Activated B cell treated with CpG ODN at 0.5 μM for 24 hours (primary cell): ENCODE results near the gene NPRL2. TPM values are rescaled to one million over a fixed set of nuclear protein-coding genes. Genes with fewer than 3 reads are reported as not detected.
A peak's percentile ranks its signal among the peaks of the same experiment; 100 is the strongest.

Source experiments
- ATAC-seq: fragments of 200-7000 bp; cut with Tn5 transposase; one replicate; pipeline ENCODE4 v1.10.0; 2021; ENCODE audit warnings: low read depth, mild to moderate bottlenecking, moderate library complexity
- CTCF ChIA-PET: fragments of 350-600 bp; sonication (Branson Sonifier 250); formaldehyde crosslinking; loops from one replicate; lab custom pipeline; 2021; ENCODE audit warnings: antibody characterized with exemption; lab: Charles Lee
- POLR2A ChIA-PET: fragments of 350-600 bp; sonication (Branson Sonifier 250); formaldehyde crosslinking; loops from one replicate; lab custom pipeline; 2021; ENCODE audit warnings: antibody characterized with exemption; lab: Charles Lee
- DNase-seq: peaks from one replicate; pipeline ENCODE4 v3.0.0; 2022
- H3K27ac Mint-ChIP-seq: one replicate; pipeline ENCODE4 v1.8.0; 2020; ENCODE audit warnings: mixed read lengths
- H3K27me3 Mint-ChIP-seq: one replicate; pipeline ENCODE4 v1.8.0; 2021; ENCODE audit warnings: mixed read lengths
- H3K36me3 Mint-ChIP-seq: one replicate; pipeline ENCODE4 v1.8.0; 2021; ENCODE audit warnings: low read depth, mixed read lengths
- H3K4me1 Mint-ChIP-seq: one replicate; pipeline ENCODE4 v1.8.0; 2021; ENCODE audit warnings: mixed read lengths
- H3K4me3 Mint-ChIP-seq: one replicate; pipeline ENCODE4 v1.8.0; 2020; ENCODE audit warnings: mild to moderate bottlenecking, mixed read lengths
- H3K9me3 Mint-ChIP-seq: one replicate; pipeline ENCODE4 v1.8.0; 2020; ENCODE audit warnings: mixed read lengths
- CTCF ChIP-seq: fragments of 200-600 bp; IDR thresholded peaks from one replicate; pipeline ENCODE4 v1.8.0; 2022; ENCODE audit warnings: antibody characterized with exemption, mild to moderate bottlenecking
- intact Hi-C: fragments of 100-400 bp; cut with micrococcal nuclease; formaldehyde crosslinking; loops from one replicate; pipeline ENCODE4 v1.15.1; 2024
- total RNA-seq: library from RNA; stranded (reverse); gene quantifications from 2 replicates; pipeline ENCODE4 v1.2.3, GENCODE V29; 2022

The NPRL2 gene
- total RNA-seq, 1 donor from 2014 or later: 23.6 TPM

DNA sequence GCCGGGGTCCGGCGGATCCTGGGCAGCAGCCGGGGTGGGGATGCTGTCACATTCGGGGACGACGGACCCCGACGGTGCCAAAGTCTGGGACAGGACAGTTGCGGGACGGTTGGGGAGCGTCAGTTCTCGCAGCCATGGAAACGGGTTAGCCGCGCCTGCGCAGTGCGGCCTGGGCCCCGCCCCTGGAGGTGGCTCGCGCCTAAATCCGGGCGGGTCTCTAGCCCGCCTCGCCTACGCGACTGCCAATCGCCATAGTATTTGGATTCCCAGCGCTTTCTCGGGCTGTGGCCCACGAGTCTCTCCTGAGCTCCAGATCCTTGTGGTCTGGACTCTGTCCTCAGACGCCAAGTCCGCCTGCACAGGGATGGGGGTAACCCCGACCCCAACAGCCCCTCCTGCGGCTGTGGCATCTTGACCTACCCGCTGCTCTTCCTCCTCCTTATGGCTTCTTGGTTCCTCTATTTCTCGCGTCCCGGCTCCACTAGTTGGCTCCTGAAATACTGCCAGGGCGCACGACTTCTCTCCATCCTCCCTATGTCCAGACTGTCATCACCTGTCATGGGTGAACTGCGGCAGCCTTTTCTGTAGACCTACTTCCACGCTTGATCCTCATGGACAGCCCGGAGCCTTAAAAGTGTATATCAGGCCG is 4.9 kb downstream of the NPRL2 start, which contains the start of gene ZMYND10:
Gene ZMYND10 (minus strand): TSS at position 147 of the 649 bp plus-strand sequence. CDS start 153 bp downstream, outside the sequence.
- DNase-seq (peak; percentile 73), ATAC-seq (peak; percentile 33)
- H3K27me3 Mint-ChIP-seq: no peaks in the 10 kb centered on the region
- TF ChIP-seq CTCF: no peak
- peak within 1 kb of the TSS; percentile 67 for H3K4me3 Mint-ChIP-seq
- ChIA-PET CTCF (interaction anchor here (5.5 kb wide), 1 partner anchor 196 kb away, joined by 64 read pairs; no protein-coding TSS in a partner anchor), POLR2A (interaction anchor here (0.6 to 6.9 kb wide), 4 partner anchors 7 to 105 kb away, joined by 3 to 195 read pairs (median 7); partner anchors contain the start of gene RASSF1)
- H3K27ac Mint-ChIP-seq: no peak within 1 kb of the TSS
- intact Hi-C loops: no loop called here
- H3K36me3 Mint-ChIP-seq: peaks cover 17% of the 10 kb centered on the region
- peaks cover 51% of the 10 kb centered on the region for H3K4me1 Mint-ChIP-seq
- no peaks in the 10 kb centered on the region for H3K9me3 Mint-ChIP-seq

- no peak for TF ChIP-seq CTCF
- Mint-ChIP-seq H3K4me3 (no peak overlapping the region), H3K27me3 (no peaks in the 10 kb centered on the region), H3K27ac (no peak overlapping the region), H3K9me3 (no peaks in the 10 kb centered on the region), H3K36me3 (peaks cover 14% of the 10 kb centered on the region), H3K4me1 (peaks cover 48% of the 10 kb centered on the region)
- ChIA-PET CTCF (no interaction called here), POLR2A (interaction anchor here (0.6 to 6.9 kb wide), 2 partner anchors 7 to 24 kb away, joined by 4 to 195 read pairs; partner anchors contain the start of gene RASSF1)
- ATAC-seq (no peak), DNase-seq (no peak)
- intact Hi-C loops: no loop called here
Measured at GRCh38 chr3:50345008-50345407, 5.6 kb downstream of the NPRL2 start.

- DNase-seq: no peak
- H3K9me3 Mint-ChIP-seq: no peaks in the 10 kb centered on the region
- ChIA-PET POLR2A (interaction anchor here (1.0 to 1.4 kb wide), 3 partner anchors 8 to 226 kb away, joined by 3 to 6 read pairs (median 5); partner anchors contain the start of genes CYB561D2, HEMK1 and NPRL2), CTCF (no interaction called here)
- peaks cover 7% of the 10 kb centered on the region for H3K36me3 Mint-ChIP-seq
- no peak overlapping the region for H3K4me3 Mint-ChIP-seq
- no peaks in the 10 kb centered on the region for H3K27me3 Mint-ChIP-seq
- TF ChIP-seq CTCF: no peak
- H3K4me1 Mint-ChIP-seq: peaks cover 55% of the 10 kb centered on the region
- intact Hi-C loops: no loop called here
- H3K27ac Mint-ChIP-seq: peak overlapping the region; percentile 41
- ATAC-seq: no peak
Measured at GRCh38 chr3:50342813-50343633, 7.6 kb downstream of the NPRL2 start.

DNA sequence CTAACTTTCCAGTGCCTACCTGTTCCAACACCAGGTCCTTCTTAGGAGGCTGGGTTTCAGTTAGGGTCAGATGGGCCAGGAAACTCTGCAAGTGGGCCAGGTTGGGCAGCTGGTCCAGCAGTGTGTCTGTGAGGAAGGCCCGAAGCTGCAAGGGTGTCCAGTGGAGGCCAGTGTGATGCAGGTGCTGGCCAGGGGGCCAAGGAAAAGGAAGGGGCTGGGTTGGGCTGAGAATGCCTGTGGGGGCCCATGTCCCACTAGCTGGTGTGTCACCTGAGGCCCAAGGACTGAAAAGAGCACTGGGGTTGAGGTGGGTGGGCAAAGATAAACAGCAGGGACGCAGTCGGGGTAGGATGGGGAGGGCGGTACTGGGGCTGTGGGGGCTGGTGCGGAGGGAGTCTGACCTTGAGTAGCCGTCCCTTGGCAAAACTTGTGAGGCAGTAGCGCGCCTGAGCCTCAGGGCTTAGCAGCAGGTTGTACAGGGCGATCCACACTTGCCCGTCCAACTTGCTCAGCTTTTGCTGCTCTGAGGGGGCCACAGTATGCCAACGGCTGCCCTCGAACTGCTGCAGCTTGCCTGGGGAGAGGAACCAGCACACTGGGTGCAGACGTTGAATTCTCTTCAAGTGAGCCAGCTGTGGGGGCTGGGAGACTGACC is 8.5 kb downstream of the NPRL2 start:
- ATAC-seq (no peak), DNase-seq (no peak)
- ChIA-PET CTCF (no interaction called here), POLR2A (interaction anchor here (1.0 to 3.2 kb wide), 3 partner anchors 8 to 43 kb away, joined by 3 to 15 read pairs (median 6); partner anchors contain the start of genes CYB561D2, HYAL3, NAA80 and NPRL2)
- no peaks in the 10 kb centered on the region for H3K27me3 Mint-ChIP-seq
- H3K4me3 Mint-ChIP-seq: peak overlapping the region; percentile 48
- TF ChIP-seq CTCF: no peak
- peaks cover 51% of the 10 kb centered on the region for H3K4me1 Mint-ChIP-seq
- H3K9me3 Mint-ChIP-seq: no peaks in the 10 kb centered on the region
- intact Hi-C loops: no loop called here
- H3K27ac Mint-ChIP-seq: peak overlapping the region; percentile 46
- peaks cover 4% of the 10 kb centered on the region for H3K36me3 Mint-ChIP-seq
